Activated CD4-positive, alpha-beta memory T cell treated with anti-CD3 and anti-CD28 coated beads, Interleukin-2, amount 10 ng/mL, durations not matched to agents 7 days and 5 days (primary cell): Measurements from ENCODE around the gene SERPINB7. TPM values are rescaled to one million over a fixed set of nuclear protein-coding genes. Genes with fewer than 3 reads are reported as not detected.
"Not testable (repeated sequence)": the region's sequence is repeated elsewhere in the genome, so short reads cannot be mapped to it uniquely, and the experiment has no call there.

Source experiments
- CTCF ChIA-PET: fragments of 350-600 bp; sonication (Branson Sonifier 250); formaldehyde crosslinking; loops from one replicate; lab custom pipeline; 2021; ENCODE audit warnings: antibody characterized with exemption, inconsistent platforms; lab: Charles Lee
- POLR2A ChIA-PET: fragments of 350-600 bp; sonication (Branson Sonifier 250); formaldehyde crosslinking; loops from one replicate; lab custom pipeline; 2021; ENCODE audit warnings: antibody characterized with exemption; lab: Charles Lee
- DNase-seq: peaks from one replicate; pipeline ENCODE4 v3.0.0-alpha.2; 2020
- H3K27ac Mint-ChIP-seq: one replicate; pipeline ENCODE4 v1.8.0; 2021; ENCODE audit warnings: mild to moderate bottlenecking, mixed read lengths
- H3K27me3 Mint-ChIP-seq: one replicate; pipeline ENCODE4 v1.8.0; 2021; ENCODE audit warnings: mixed read lengths
- H3K36me3 Mint-ChIP-seq: one replicate; pipeline ENCODE4 v1.8.0; 2021; ENCODE audit warnings: low read depth, mixed read lengths
- H3K4me1 Mint-ChIP-seq: one replicate; pipeline ENCODE4 v1.8.0; 2021; ENCODE audit warnings: mixed read lengths
- H3K4me3 Mint-ChIP-seq: one replicate; pipeline ENCODE4 v1.8.0; 2021; ENCODE audit warnings: mild to moderate bottlenecking, mixed read lengths
- H3K9me3 Mint-ChIP-seq: one replicate; pipeline ENCODE4 v1.8.0; 2021; ENCODE audit warnings: mixed read lengths
- total RNA-seq, 2 experiments: library from RNA; stranded (reverse); gene quantifications; one replicate each; pipeline ENCODE4 v1.2.3, GENCODE V29; 2021

The SERPINB7 gene
- not detected for total RNA-seq

GRCh38 chr18:63775166-63775730 lies at the start of gene SERPINB7:
TSS of gene SERPINB7 (plus strand) at chr18:63775418. CDS start at chr18:63782373, 6,955 bp downstream.
- ChIA-PET CTCF (no interaction called here), POLR2A (no interaction called here)
- Mint-ChIP-seq H3K36me3 (no peaks in the 10 kb centered on the region), H3K27me3 (peaks cover 4% of the 10 kb centered on the region), H3K9me3 (no peaks in the 10 kb centered on the region), H3K4me1 (no peaks in the 10 kb centered on the region), H3K27ac (no peak within 1 kb of the TSS), H3K4me3 (no peak within 1 kb of the TSS)
- DNase-seq: no peak

GRCh38 chr18:63725682-63726480 lies 49.3 kb upstream of the SERPINB7 start:
- POLR2A ChIA-PET: no interaction called here
- Mint-ChIP-seq H3K27ac (no peak overlapping the region), H3K4me3 (no peak overlapping the region)

GRCh38 chr18:63730773-63731172 lies 44.4 kb upstream of the SERPINB7 start:
- Mint-ChIP-seq H3K27me3 (no peaks in the 10 kb centered on the region), H3K36me3 (no peaks in the 10 kb centered on the region), H3K9me3 (peaks cover 3% of the 10 kb centered on the region), H3K4me1 (no peaks in the 10 kb centered on the region), H3K27ac (no peak overlapping the region), H3K4me3 (no peak overlapping the region)
- DNase-seq: no peak
- POLR2A ChIA-PET: no interaction called here
- CTCF ChIA-PET: interaction anchor here (1.3 kb wide), 1 partner anchor 13 kb away, joined by 3 read pairs; no protein-coding TSS in a partner anchor

More at GRCh38 chr18:63725682-63726480, 49.3 kb upstream of the SERPINB7 start:
- Mint-ChIP-seq H3K36me3 (no peaks in the 10 kb centered on the region), H3K27me3 (no peaks in the 10 kb centered on the region), H3K4me1 (no peaks in the 10 kb centered on the region), H3K9me3 (no peaks in the 10 kb centered on the region)
- CTCF ChIA-PET: no interaction called here
- no peak for DNase-seq

GRCh38 chr18:63731215-63731614 lies 44.0 kb upstream of the SERPINB7 start:
- ChIA-PET CTCF (interaction anchor here (1.3 kb wide), 1 partner anchor 13 kb away, joined by 3 read pairs; no protein-coding TSS in a partner anchor), POLR2A (no interaction called here)
- H3K4me1 Mint-ChIP-seq: no peaks in the 10 kb centered on the region
- no peak for DNase-seq
- peaks cover 3% of the 10 kb centered on the region for H3K9me3 Mint-ChIP-seq
- no peaks in the 10 kb centered on the region for H3K36me3 Mint-ChIP-seq
- H3K4me3 Mint-ChIP-seq: no peak overlapping the region
- no peak overlapping the region for H3K27ac Mint-ChIP-seq
- no peaks in the 10 kb centered on the region for H3K27me3 Mint-ChIP-seq

- Mint-ChIP-seq H3K27me3 (no peaks in the 10 kb centered on the region), H3K9me3 (peaks cover 3% of the 10 kb centered on the region), H3K36me3 (no peaks in the 10 kb centered on the region), H3K4me1 (no peaks in the 10 kb centered on the region), H3K4me3 (no peak overlapping the region), H3K27ac (no peak overlapping the region)
- ChIA-PET CTCF (no interaction called here), POLR2A (no interaction called here)
- DNase-seq: no peak
These were observed 38.3 kb upstream of the SERPINB7 start for GRCh38 chr18:63736876-63737275.

GRCh38 chr18:63741769-63742168 lies 33.4 kb upstream of the SERPINB7 start:
- no peak for DNase-seq
- no peak overlapping the region for H3K27ac Mint-ChIP-seq
- H3K27me3 Mint-ChIP-seq: no peaks in the 10 kb centered on the region
- H3K4me3 Mint-ChIP-seq: no peak overlapping the region
- POLR2A ChIA-PET: no interaction called here
- H3K9me3 Mint-ChIP-seq: no peaks in the 10 kb centered on the region
- no peaks in the 10 kb centered on the region for H3K36me3 Mint-ChIP-seq
- no peaks in the 10 kb centered on the region for H3K4me1 Mint-ChIP-seq
- CTCF ChIA-PET: no interaction called here

- POLR2A ChIA-PET: no interaction called here
- Mint-ChIP-seq H3K4me1 (no peaks in the 10 kb centered on the region), H3K27ac (no peak overlapping the region), H3K9me3 (no peaks in the 10 kb centered on the region), H3K36me3 (no peaks in the 10 kb centered on the region), H3K27me3 (no peaks in the 10 kb centered on the region), H3K4me3 (no peak overlapping the region)
- CTCF ChIA-PET: no interaction called here
- DNase-seq: no peak
These were observed 28.2 kb upstream of the SERPINB7 start for GRCh38 chr18:63747006-63747405.

GRCh38 chr18:63749489-63749888 lies 25.7 kb upstream of the SERPINB7 start:
- Mint-ChIP-seq H3K4me3 (no peak overlapping the region), H3K9me3 (no peaks in the 10 kb centered on the region), H3K4me1 (no peaks in the 10 kb centered on the region), H3K27ac (no peak overlapping the region), H3K27me3 (no peaks in the 10 kb centered on the region), H3K36me3 (no peaks in the 10 kb centered on the region)
- ChIA-PET CTCF (no interaction called here), POLR2A (no interaction called here)
- DNase-seq: no peak

GRCh38 chr18:63752636-63753035 lies 22.6 kb upstream of the SERPINB7 start:
- Mint-ChIP-seq H3K36me3 (no peaks in the 10 kb centered on the region), H3K27me3 (no peaks in the 10 kb centered on the region), H3K4me1 (no peaks in the 10 kb centered on the region), H3K4me3 (no peak overlapping the region), H3K9me3 (no peaks in the 10 kb centered on the region), H3K27ac (no peak overlapping the region)
- no peak for DNase-seq
- ChIA-PET POLR2A (no interaction called here), CTCF (no interaction called here)

GRCh38 chr18:63753676-63754075 lies 21.5 kb upstream of the SERPINB7 start:
- Mint-ChIP-seq H3K4me1 (no peaks in the 10 kb centered on the region), H3K36me3 (no peaks in the 10 kb centered on the region), H3K4me3 (no peak overlapping the region), H3K9me3 (no peaks in the 10 kb centered on the region), H3K27me3 (no peaks in the 10 kb centered on the region), H3K27ac (no peak overlapping the region)
- CTCF ChIA-PET: no interaction called here
- DNase-seq: no peak
- POLR2A ChIA-PET: no interaction called here

- POLR2A ChIA-PET: no interaction called here
- no peaks in the 10 kb centered on the region for H3K36me3 Mint-ChIP-seq
- CTCF ChIA-PET: no interaction called here
- no peaks in the 10 kb centered on the region for H3K27me3 Mint-ChIP-seq
- H3K27ac Mint-ChIP-seq: no peak overlapping the region
- DNase-seq: no peak
- peaks cover 9% of the 10 kb centered on the region for H3K9me3 Mint-ChIP-seq
- H3K4me1 Mint-ChIP-seq: no peaks in the 10 kb centered on the region
- no peak overlapping the region for H3K4me3 Mint-ChIP-seq
These were observed 17.7 kb upstream of the SERPINB7 start for GRCh38 chr18:63757541-63757940.

GRCh38 chr18:63758615-63759240 lies 16.5 kb upstream of the SERPINB7 start:
- H3K4me1 Mint-ChIP-seq: no peaks in the 10 kb centered on the region
- no peak overlapping the region for H3K27ac Mint-ChIP-seq
- H3K9me3 Mint-ChIP-seq: peaks cover 9% of the 10 kb centered on the region
- DNase-seq: no peak
- no peak overlapping the region for H3K4me3 Mint-ChIP-seq
- POLR2A ChIA-PET: no interaction called here
- no peaks in the 10 kb centered on the region for H3K36me3 Mint-ChIP-seq
- H3K27me3 Mint-ChIP-seq: no peaks in the 10 kb centered on the region
- CTCF ChIA-PET: no interaction called here

GRCh38 chr18:63759786-63760185 lies 15.4 kb upstream of the SERPINB7 start:
- H3K4me1 Mint-ChIP-seq, H3K36me3 Mint-ChIP-seq, DNase-seq, H3K9me3 Mint-ChIP-seq, H3K27ac Mint-ChIP-seq, H3K27me3 Mint-ChIP-seq, H3K4me3 Mint-ChIP-seq, POLR2A ChIA-PET, CTCF ChIA-PET: not testable (repeated sequence)
